Endothelial cell of umbilical vein (primary cell): Measurements from ENCODE around the gene RMI2. TPM values are rescaled to one million over a fixed set of nuclear protein-coding genes. Genes with fewer than 3 reads are reported as not detected.

ENCODE experiments used
- BruUV-seq: library from RNA; stranded (reverse); fragments of 400-500 nt; replicated peaks from 2 replicates; lab custom pipeline; 2021; lab: Mats Ljungman, UMichigan
- CTCF ChIA-PET: fragments of 300-600, 350-600 bp; sonication (Branson Sonifier 250); formaldehyde crosslinking; loops from one replicate; lab custom pipeline; 2021; ENCODE audit warnings: antibody characterized with exemption, inconsistent platforms; lab: Charles Lee
- POLR2A ChIA-PET: fragments of 300-600, 350-600 bp; sonication (Branson Sonifier 250); formaldehyde crosslinking; loops from one replicate; lab custom pipeline; 2021; ENCODE audit warnings: antibody characterized with exemption, inconsistent platforms; lab: Charles Lee
- DNase-seq: peaks from one replicate; pipeline ENCODE4 v3.0.0-alpha.2; 2011; ENCODE audit warnings: low read depth, low spot score
- FAIRE-seq: peaks from 2 replicates; lab custom pipeline; 2011; peaks lifted over from hg19 to GRCh38; lab: Jason Lieb, UNC
- H2AFZ ChIP-seq: 2 replicates; pipeline ENCODE4 v1.6.0; 2012; ENCODE audit warnings: low read depth, low read length, control low read depth, inconsistent platforms
- H3K27ac ChIP-seq: 2 replicates; pipeline ENCODE4 v1.5.1; 2011; ENCODE audit warnings: low read depth, mild to moderate bottlenecking, control low read depth, low read length, moderate library complexity; ENCODE audit not compliant: insufficient read depth
- H3K27me3 ChIP-seq, 2 experiments: 2 replicates each; pipeline versions ENCODE4 v1.6.0 to v1.6.1; 2011; ENCODE audit warnings: low read length in 2 of 2, mixed read lengths in 1 of 2; ENCODE audit not compliant: control insufficient read depth in 2 of 2, insufficient read depth in 2 of 2
- H3K36me3 ChIP-seq, 2 experiments: 2 replicates in 1 of 2; 3 replicates in 1 of 2; pipeline ENCODE4 v1.5.1; 2011; ENCODE audit warnings: low read length in 2 of 2, mild to moderate bottlenecking in 1 of 2, moderate library complexity in 1 of 2; ENCODE audit not compliant: control insufficient read depth in 2 of 2, insufficient read depth in 2 of 2; ENCODE audit errors: extremely low read depth in 1 of 2
- H3K4me1 ChIP-seq: 3 replicates; pipeline ENCODE4 v1.5.1; 2011; ENCODE audit warnings: mild to moderate bottlenecking, low read length; ENCODE audit not compliant: control insufficient read depth, insufficient read depth; ENCODE audit errors: extremely low read depth
- H3K4me2 ChIP-seq: 2 replicates; pipeline ENCODE4 v1.6.1; 2011; ENCODE audit warnings: low read length, control low read depth, mixed read lengths; ENCODE audit not compliant: insufficient read depth
- H3K4me3 ChIP-seq, 3 experiments: fragments of 200-600 bp in 1 of 3; sonication (generic), shearing (Covaris generic) in 1 of 3; replicated peaks in 1 of 3; 2 replicates each; pipeline ENCODE4 v1.5.1; 2011 to 2016; ENCODE audit warnings: control low read depth in 3 of 3, low read length in 3 of 3, mild to moderate bottlenecking in 2 of 3, inconsistent platforms in 1 of 3, low read depth in 1 of 3, moderate library complexity in 1 of 3; ENCODE audit not compliant: insufficient read depth in 1 of 3
- H3K79me2 ChIP-seq: 2 replicates; pipeline ENCODE4 v1.6.0; 2012; ENCODE audit warnings: low read length, inconsistent platforms; ENCODE audit not compliant: control insufficient read depth, insufficient read depth
- H3K9ac ChIP-seq: replicated peaks from 2 replicates; pipeline ENCODE3; 2011; ENCODE audit warnings: low read length, control low read depth; ENCODE audit not compliant: insufficient read depth; ENCODE audit errors: extremely low read depth
- H3K9me1 ChIP-seq: replicated peaks from 3 replicates; pipeline ENCODE4 v1.6.0; 2011; ENCODE audit warnings: mild to moderate bottlenecking, low read length; ENCODE audit not compliant: control insufficient read depth, insufficient read depth; ENCODE audit errors: extremely low read depth
- H3K9me3 ChIP-seq: replicated peaks from 2 replicates; pipeline ENCODE4 v1.5.1; 2012; ENCODE audit warnings: low read length, inconsistent platforms; ENCODE audit not compliant: control insufficient read depth, insufficient read depth
- H4K20me1 ChIP-seq: replicated peaks from 2 replicates; pipeline ENCODE3; 2011; ENCODE audit warnings: mild to moderate bottlenecking, low read length; ENCODE audit not compliant: control insufficient read depth, insufficient read depth; ENCODE audit errors: extremely low read depth
- EZH2 ChIP-seq: IDR thresholded peaks from 2 replicates; pipeline ENCODE4 v1.6.1; 2012; ENCODE audit warnings: borderline replicate concordance, low read depth, mild to moderate bottlenecking, moderate library complexity, low read length, inconsistent platforms; ENCODE audit not compliant: severe bottlenecking
- FOS ChIP-seq: IDR thresholded peaks from 2 replicates; pipeline ENCODE4 v1.6.1; 2011; ENCODE audit warnings: mild to moderate bottlenecking, low read length, moderate library complexity, borderline replicate concordance; ENCODE audit not compliant: insufficient read depth
- GATA2 ChIP-seq: IDR thresholded peaks from 2 replicates; pipeline ENCODE4 v1.7.0; 2011; ENCODE audit warnings: low read depth, mild to moderate bottlenecking, moderate library complexity, mixed read lengths, low read length; ENCODE audit not compliant: insufficient read length, insufficient read depth
- JUN ChIP-seq: IDR thresholded peaks from 2 replicates; pipeline ENCODE4 v1.6.1; 2011; ENCODE audit warnings: borderline replicate concordance, low read depth; ENCODE audit not compliant: insufficient read length, insufficient read depth
- MYC ChIP-seq: IDR thresholded peaks from one replicate; pipeline ENCODE4 v1.6.1; 2011; ENCODE audit warnings: mild to moderate bottlenecking, low read depth, low read length
- POLR2A ChIP-seq: IDR thresholded peaks from 2 replicates; pipeline ENCODE4 v1.6.1; 2012; ENCODE audit warnings: low read depth, mild to moderate bottlenecking, control low read depth, low read length
- POLR2AphosphoS5 ChIP-seq: IDR thresholded peaks from 2 replicates; pipeline ENCODE4 v1.6.1; 2012; ENCODE audit warnings: low read depth, mild to moderate bottlenecking, control low read depth, low read length, moderate library complexity; ENCODE audit not compliant: insufficient read depth
- dilution Hi-C: fragments of 300-500 bp; cut with MboI; formaldehyde crosslinking; loops from one replicate; pipeline ENCODE4 v1.15.0; 2019; ENCODE audit warnings: low sequenced_read_pairs; ENCODE audit not compliant: extremely low pct_ligation_motif_present
- intact Hi-C: fragments of 100-400 bp; cut with micrococcal nuclease; formaldehyde crosslinking; loops from one replicate; pipeline ENCODE4 v1.10.0; 2022
- polyA plus RNA-seq, 4 experiments: library from polyadenylated mRNA; depleted of rRNA in 3 of 4; stranded (reverse) in 3 of 4; unstranded in 1 of 4; fragments of >200 nt; gene quantifications; 2 replicates each; pipeline versions ENCODE4 v1.2.1 to v1.2.3, GENCODE V29; 2011 to 2012; ENCODE audit warnings: missing spikeins in 1 of 4
- total RNA-seq: library from RNA; stranded (reverse); gene quantifications from 2 replicates; pipeline ENCODE4 v1.2.3, GENCODE V29; 2021
- TF ChIP-seq, protein P1 (sequence below), 2 donors: IDR thresholded peaks; 1 replicate in 1 of 2; 2 replicates in 1 of 2; pipeline ENCODE4 v1.5.1; 2011; ENCODE audit warnings: low read length in 2 of 2, mild to moderate bottlenecking in 2 of 2, moderate library complexity in 2 of 2, control low read depth in 1 of 2, inconsistent platforms in 1 of 2, low read depth in 1 of 2; ENCODE audit not compliant: insufficient read depth in 1 of 2; ENCODE audit errors: extremely low read depth in 1 of 2
- TF ChIP-seq, protein P2 (sequence below): IDR thresholded peaks from 2 replicates; pipeline ENCODE4 v1.6.1; 2011; ENCODE audit not compliant: insufficient read depth, insufficient read length

RMI2 gene
- total and polyA plus RNA-seq, 2 donors (not counting 3 experiments of a cell fraction or from before 2014, with no cell fraction given) = 5.3 to 7.7 TPM

DNA sequence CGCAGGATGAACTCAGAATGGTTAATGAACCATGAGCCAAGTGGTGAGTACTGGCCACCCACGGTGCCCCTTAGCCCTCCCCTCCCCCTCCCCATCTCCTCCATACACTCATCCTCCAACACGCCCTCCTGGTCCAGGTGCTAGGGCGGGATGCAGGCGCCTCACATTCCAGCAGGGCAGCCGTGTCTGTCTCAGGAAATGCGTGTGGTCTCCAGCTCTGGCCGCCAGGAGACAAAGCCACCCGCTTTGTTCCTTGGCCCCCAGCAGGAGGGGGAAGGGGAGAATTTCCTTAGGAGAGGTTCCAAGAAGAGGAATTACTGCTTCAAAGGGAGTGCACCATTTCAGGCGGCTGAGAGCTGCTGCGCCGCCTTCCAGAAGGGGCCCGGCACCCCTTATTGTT is 29.7 kb upstream of the RMI2 start:
- dilution Hi-C loops = no loop called here
- TF ChIP-seq POLR2AphosphoS5 = no peak
- TF ChIP-seq, protein P1, sequence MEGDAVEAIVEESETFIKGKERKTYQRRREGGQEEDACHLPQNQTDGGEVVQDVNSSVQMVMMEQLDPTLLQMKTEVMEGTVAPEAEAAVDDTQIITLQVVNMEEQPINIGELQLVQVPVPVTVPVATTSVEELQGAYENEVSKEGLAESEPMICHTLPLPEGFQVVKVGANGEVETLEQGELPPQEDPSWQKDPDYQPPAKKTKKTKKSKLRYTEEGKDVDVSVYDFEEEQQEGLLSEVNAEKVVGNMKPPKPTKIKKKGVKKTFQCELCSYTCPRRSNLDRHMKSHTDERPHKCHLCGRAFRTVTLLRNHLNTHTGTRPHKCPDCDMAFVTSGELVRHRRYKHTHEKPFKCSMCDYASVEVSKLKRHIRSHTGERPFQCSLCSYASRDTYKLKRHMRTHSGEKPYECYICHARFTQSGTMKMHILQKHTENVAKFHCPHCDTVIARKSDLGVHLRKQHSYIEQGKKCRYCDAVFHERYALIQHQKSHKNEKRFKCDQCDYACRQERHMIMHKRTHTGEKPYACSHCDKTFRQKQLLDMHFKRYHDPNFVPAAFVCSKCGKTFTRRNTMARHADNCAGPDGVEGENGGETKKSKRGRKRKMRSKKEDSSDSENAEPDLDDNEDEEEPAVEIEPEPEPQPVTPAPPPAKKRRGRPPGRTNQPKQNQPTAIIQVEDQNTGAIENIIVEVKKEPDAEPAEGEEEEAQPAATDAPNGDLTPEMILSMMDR (IDR thresholded peaks at IDR 0.05; ENCODE audit: extremely low read depth in 1 of 2, insufficient read depth in 1 of 2, low read depth in 1 of 2, low read length in 2 of 2) = peak in 1 of 2 donors; percentile 22
- Histone ChIP-seq H3K4me3 (no peak overlapping the region), H3K36me3 (no peaks in the 10 kb centered on the region), H2AFZ (no peak overlapping the region), H3K27ac (no peak overlapping the region), H3K9ac (no peak overlapping the region), H4K20me1 (no peaks in the 10 kb centered on the region), H3K9me3 (no peaks in the 10 kb centered on the region), H3K79me2 (no peaks in the 10 kb centered on the region), H3K27me3 (no peaks in the 10 kb centered on the region), H3K4me1 (no peaks in the 10 kb centered on the region), H3K4me2 (no peak overlapping the region), H3K9me1 (no peaks in the 10 kb centered on the region)
- DNase-seq = no peak
- ChIA-PET POLR2A (no interaction called here), CTCF (interaction anchor here (0.7 kb wide), 1 partner anchor 13 kb away, joined by 3 read pairs; no protein-coding TSS in a partner anchor)
- intact Hi-C loops = loop anchor here (10.0 kb wide), 1 partner anchor 61 kb away; the partner anchor contains the start of gene SOCS1
- FAIRE-seq = no peak
- no TSS peak for BruUV-seq

DNA sequence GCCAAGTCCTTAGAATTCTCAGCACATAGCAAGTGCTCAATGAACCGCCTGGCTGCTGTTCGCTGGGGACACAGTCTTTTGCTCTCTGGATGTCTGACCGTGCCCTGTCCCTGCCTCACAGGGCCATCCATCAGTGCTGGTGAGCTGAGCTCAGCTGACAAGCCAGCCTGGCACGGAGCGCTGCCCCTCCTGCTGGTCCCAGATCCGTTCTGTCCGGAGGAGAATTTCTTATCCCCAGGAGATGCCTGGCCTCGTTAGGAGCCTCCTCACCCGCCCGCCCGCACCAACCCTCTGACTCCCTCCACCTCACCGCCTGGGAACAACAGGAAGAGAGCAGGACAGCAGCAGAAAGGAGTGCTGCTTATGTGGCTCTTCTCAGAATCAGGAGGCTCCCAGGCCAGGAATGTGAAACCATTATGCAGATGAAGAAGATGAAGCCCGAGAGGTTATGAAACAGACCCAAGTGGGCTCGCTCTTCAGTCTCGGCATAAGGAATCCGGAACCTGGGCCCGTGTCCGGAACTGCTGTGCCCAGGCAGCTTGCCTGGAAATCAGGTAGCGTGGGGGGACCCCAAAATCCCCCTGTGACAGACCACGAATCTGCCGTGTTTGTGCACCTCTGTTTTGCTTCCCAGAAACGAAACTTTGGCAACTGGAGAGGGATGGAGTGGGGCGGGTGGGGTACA is 28.8 kb upstream of the RMI2 start:
- Histone ChIP-seq H3K27ac (no peak overlapping the region), H3K4me1 (no peaks in the 10 kb centered on the region), H3K9ac (no peak overlapping the region), H4K20me1 (no peaks in the 10 kb centered on the region), H3K4me3 (no peak overlapping the region), H2AFZ (no peak overlapping the region), H3K79me2 (no peaks in the 10 kb centered on the region), H3K36me3 (no peaks in the 10 kb centered on the region), H3K4me2 (no peak overlapping the region), H3K9me1 (no peaks in the 10 kb centered on the region), H3K9me3 (no peaks in the 10 kb centered on the region), H3K27me3 (no peaks in the 10 kb centered on the region)
- DNase-seq (no peak), FAIRE-seq (no peak)
- ChIA-PET CTCF (interaction anchor here (1.2 kb wide), 1 partner anchor 17 kb away, joined by 3 read pairs; no protein-coding TSS in a partner anchor), POLR2A (no interaction called here)
- dilution Hi-C loops = no loop called here
- TF ChIP-seq, protein P2, sequence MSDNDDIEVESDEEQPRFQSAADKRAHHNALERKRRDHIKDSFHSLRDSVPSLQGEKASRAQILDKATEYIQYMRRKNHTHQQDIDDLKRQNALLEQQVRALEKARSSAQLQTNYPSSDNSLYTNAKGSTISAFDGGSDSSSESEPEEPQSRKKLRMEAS = no peak
- TF ChIP-seq EZH2 (no peak), POLR2A (no peak), JUN (no peak), GATA2 (no peak), POLR2AphosphoS5 (no peak), FOS (no peak), MYC (no peak)
- TF ChIP-seq, protein P1 (IDR thresholded peaks at IDR 0.05; ENCODE audit: extremely low read depth in 1 of 2, insufficient read depth in 1 of 2, low read depth in 1 of 2, low read length in 2 of 2) = no peak
- no TSS peak for BruUV-seq
- intact Hi-C loops = loop anchor here (10.0 kb wide), 1 partner anchor 62 kb away; the partner anchor contains the start of gene SOCS1
